Stimulated activated CD8-positive, alpha-beta memory T cell treated with anti-CD3 and anti-CD28 coated beads, Interleukin-7, amount 100 ng/mL, for 24 hours (primary cell): ENCODE measurements around the gene TRIM61.
"Not testable (repeated sequence)": the region's sequence is repeated elsewhere in the genome, so short reads cannot be mapped to it uniquely, and the experiment has no call there.

Experiments used
- DNase-seq: peaks from one replicate; pipeline ENCODE4 v3.0.0-alpha.2; 2020; ENCODE audit warnings: low read depth

TRIM61 gene

DNA sequence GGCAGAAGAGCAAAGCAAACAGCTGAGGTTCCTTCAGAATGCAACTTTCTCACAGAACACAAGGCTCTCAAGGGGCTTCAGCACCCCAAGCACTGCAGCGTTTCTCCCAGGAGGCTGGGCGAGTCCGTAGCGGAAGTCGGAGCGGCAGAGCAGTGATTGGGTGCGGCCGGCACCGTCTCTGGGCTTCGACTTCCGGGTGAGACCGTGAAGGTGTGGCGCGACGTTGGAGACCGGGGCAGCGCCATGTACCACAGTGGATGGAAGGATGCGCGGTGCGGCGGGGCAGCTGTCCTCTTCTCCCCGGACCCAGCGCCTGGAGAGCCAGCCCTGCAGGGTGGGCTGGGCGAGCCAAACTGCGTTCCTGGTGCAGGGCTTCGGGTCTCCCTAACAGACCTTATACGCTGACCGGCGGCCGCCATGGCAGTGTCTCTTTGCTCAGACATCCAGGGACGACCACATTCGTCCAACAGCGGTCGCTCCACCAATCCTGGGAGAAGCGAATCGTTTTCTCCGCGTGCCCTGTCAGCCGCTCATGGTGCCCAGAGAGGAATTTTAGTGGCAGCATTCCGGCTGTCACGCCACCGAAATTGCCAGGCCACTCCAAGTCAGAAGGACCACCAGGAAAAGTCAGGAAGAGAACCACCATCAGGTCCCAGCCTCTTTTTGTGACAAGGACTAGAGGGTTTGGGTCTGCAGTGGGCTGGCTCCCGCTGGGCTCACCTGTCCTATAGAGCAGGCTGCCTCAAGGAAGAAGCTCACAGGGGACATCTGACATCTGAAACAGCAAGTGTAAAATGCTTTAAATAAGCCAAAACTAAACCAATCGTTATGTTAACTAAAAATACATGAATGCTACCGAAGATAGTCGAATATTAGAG lies 20.5 kb downstream of the TRIM61 start:
- peak; percentile 49 for DNase-seq

- DNase-seq, result no peak
These were observed 22.2 kb downstream of the TRIM61 start for GRCh38 chr4:164955107-164955805.

DNA sequence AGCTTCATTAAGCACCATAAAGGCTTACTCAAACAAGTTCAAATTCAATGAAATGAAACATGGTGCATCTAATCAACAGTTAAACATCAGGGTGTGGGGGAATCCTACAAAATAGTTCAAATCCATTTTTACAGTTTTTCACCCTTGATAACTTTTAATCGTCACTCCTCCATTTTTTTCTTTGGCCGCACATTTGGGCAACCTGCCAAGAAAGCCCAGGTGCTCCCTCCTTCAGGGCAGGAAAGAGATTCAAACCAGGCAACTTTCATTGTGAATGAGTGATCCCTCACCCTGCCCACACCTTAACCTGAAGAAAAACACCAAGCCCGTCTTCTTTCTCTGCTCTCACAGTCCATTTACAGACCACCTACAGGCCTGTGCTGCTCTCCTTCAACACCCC lies 24.9 kb downstream of the TRIM61 start:
- DNase-seq, result no peak

GRCh38 chr4:164949448-164950143 lies 27.9 kb downstream of the TRIM61 start:
- no peak for DNase-seq

DNA sequence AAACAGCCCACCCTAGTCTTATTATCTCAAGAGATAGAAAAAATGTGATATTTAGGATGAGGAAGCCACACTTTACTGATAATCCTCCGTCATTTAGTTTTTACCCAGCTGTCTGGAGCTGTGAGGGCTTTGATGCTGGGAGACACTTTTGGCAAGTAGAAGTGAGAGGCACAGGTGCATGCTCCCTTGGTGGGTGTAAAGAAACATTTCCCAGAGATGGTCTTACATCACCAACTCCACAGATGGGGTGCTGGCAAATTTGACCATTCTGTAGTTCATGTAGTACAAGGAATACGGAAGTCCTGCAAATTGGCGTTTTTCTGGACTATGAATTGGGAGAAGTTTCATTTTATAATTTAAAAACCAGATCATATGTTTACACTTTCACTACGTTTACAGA lies 28.5 kb downstream of the TRIM61 start:
- DNase-seq, result no peak

GRCh38 chr4:164948006-164948405 lies 29.5 kb downstream of the TRIM61 start:
- DNase-seq, result not testable (repeated sequence)

- no peak for DNase-seq
These were observed 30.6 kb downstream of the TRIM61 start for GRCh38 chr4:164946810-164947209.

- no peak for DNase-seq
These were observed 32.3 kb downstream of the TRIM61 start for GRCh38 chr4:164945146-164945545.

DNA sequence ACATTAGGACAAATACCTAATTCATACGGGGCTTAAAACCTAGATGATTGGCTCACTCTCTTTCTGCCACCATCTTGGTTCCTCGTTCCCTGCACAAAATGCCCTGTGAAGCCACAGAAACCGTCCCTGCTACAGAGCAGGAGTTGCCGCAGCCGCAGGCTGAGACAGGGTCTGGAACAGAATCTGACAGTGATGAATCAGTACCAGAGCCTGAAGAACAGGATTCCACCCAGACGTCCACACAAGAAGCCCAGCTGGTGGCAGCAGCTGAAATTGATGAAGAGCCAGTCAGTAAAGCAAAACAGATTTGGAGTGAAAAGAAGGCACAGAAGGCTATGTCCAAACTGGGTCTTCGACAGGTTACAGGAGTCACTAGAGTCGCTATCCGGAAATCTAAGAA lies 34.3 kb downstream of the TRIM61 start:
- DNase-seq, result no peak

DNA sequence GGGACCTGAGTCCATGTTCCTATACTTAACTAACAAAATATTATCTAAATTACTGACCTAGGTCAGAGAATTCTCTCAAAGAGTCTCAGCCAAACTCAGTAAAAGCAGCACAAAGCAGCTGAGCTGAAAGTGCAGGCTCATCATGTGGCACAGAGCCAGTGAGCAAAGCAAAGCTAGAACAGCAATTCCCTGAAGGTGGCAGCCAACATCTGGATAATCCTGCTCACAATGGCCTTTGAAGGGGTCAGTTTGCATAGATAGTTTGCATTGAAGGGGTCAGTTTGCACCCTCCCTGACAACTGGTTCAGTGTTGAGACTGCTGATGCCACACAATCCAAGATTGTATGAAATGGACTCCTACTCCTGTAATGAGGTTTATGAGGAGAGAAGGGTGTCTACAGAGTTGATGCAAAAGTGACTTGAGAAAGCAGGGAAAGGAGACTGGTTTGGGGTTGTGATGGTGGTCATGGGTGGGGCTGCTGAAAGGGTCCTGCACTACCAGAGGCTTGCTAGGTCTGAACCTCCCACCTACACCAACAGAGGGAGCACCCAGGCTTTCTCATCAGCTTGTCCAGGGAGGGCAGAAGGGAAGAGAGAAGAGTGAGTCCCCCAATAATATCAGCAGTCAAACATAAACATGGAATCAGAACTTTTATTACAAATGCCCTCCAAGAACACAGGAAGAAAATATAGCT lies 39.7 kb downstream of the TRIM61 start:
- no peak for DNase-seq

GRCh38 chr4:164935865-164936606 lies 41.4 kb downstream of the TRIM61 start:
- DNase-seq, result not testable (repeated sequence)

GRCh38 chr4:164935363-164935762 lies 42.1 kb downstream of the TRIM61 start:
- DNase-seq, result no peak

GRCh38 chr4:164933244-164933643 lies 44.2 kb downstream of the TRIM61 start:
- no peak for DNase-seq

- no peak for DNase-seq
These were observed 45.7 kb downstream of the TRIM61 start for GRCh38 chr4:164931551-164932324.

DNA sequence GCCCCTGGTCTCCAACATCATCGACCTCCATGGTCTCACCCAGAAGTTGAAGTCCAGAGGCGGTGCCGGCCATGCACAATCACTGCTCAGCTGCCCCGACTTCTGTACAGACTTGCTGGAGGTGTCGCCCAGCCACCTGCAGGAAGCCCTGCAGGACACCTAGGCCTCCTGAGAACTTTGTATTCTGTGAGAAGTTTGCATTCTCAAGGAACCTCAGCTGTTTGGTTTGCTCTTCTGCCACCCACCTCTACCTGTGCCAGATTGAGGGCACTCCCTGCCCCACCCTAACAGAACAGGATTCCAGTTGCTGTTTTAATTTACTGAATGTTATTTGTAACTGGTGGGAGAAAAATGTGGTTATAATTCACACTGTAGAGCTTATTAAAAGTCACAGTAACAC lies 46.8 kb downstream of the TRIM61 start:
- DNase-seq, result no peak

DNA sequence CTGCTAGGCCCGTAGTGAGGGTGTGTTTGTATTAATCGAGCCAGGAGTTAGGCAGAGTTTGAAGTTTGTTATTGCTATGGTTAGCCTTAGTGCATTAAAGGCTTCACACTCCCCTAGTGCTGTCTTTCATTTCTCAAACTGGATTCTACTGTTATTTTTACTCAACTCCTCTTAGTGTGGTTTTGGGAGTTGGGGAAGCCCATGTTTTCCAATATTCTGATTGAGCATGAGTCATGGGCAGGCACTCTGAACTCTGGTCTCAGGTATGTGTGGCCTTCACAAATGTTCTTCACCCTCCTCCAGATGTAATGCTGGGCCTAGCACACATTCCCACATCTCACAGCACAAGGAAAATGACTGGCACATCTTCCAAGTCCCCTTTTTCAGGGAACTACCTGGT lies 50.4 kb downstream of the TRIM61 start:
- DNase-seq, result not testable (repeated sequence)

DNA sequence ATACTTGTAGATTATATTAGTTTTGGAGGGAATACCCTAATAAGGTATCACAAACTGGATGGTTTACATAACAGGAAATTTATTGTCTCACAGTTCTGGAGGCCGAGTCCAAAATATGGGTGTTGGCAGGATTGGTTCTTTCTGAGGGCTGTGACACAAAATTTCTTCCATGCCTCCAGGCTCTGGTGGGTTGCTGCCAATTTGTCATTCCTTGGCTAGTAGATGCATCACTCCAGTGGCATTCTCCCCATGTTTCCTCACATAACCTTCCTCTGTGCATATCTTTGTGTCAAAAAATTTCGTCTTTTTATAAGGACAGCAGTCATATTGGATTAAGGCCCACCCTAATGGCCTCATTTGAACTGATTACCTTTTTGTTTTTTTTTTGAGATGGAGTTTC lies 51.2 kb downstream of the TRIM61 start:
- DNase-seq, result no peak

DNA sequence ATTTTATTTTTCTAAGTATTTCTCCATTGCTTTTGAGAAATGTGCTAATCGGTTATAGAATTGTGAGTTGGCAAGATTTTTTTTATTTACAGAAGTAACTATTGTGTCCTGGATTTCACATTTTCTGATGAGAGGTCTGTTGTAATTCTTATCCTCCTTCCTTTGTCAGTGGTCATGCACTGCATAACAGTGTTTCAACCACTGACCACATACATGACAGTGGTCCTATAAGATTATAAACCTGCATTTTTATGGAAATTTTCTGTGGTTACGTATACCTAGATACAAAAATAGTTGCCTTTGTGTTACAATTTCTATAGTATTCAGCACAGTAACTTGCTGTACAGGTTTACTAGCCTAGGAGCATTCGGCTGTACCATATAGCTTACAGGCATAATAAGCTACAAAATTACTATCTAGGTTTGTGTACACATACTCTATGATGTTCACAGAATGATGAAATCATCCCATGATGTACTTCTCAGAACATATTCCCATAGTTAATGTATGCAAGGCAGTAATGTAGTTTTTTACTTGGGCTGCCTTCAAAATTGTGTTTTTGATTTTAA lies 52.7 kb downstream of the TRIM61 start:
- DNase-seq, result no peak

DNA sequence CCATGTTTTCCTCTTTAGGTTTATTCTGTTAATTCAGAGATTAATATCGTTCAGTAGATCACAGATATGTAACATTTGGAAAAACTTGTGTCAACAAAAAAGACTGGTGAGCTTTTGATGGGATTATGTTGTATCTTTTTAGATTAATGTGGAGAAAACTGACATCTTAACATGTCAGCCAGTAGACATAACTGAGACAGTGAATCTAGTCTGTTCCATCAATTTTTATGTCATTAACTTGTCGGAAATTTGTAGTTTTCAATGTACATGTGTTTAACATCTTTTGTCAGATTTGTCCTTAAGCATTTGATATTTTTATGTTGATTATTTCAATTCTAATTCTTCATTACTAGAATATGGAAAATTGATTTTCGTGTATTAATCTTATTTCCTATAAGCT lies 58.5 kb downstream of the TRIM61 start:
- DNase-seq, result no peak
